Endothelial cell of umbilical vein (primary cell): ENCODE data around the gene NRGN. TPM values are rescaled to one million over a fixed set of nuclear protein-coding genes. Genes with fewer than 3 reads are reported as not detected.

Experiments
- BruUV-seq: library from RNA; stranded (reverse); fragments of 400-500 nt; replicated peaks from 2 replicates; lab custom pipeline; 2021; lab: Mats Ljungman, UMichigan
- CTCF ChIA-PET: fragments of 300-600, 350-600 bp; sonication (Branson Sonifier 250); formaldehyde crosslinking; loops from one replicate; lab custom pipeline; 2021; ENCODE audit warnings: antibody characterized with exemption, inconsistent platforms; lab: Charles Lee
- POLR2A ChIA-PET: fragments of 300-600, 350-600 bp; sonication (Branson Sonifier 250); formaldehyde crosslinking; loops from one replicate; lab custom pipeline; 2021; ENCODE audit warnings: antibody characterized with exemption, inconsistent platforms; lab: Charles Lee
- DNase-seq: peaks from one replicate; pipeline ENCODE4 v3.0.0-alpha.2; 2011; ENCODE audit warnings: low read depth, low spot score
- FAIRE-seq: peaks from 2 replicates; lab custom pipeline; 2011; peaks lifted over from hg19 to GRCh38; lab: Jason Lieb, UNC
- H2AFZ ChIP-seq: 2 replicates; pipeline ENCODE4 v1.6.0; 2012; ENCODE audit warnings: low read depth, low read length, control low read depth, inconsistent platforms
- H3K27ac ChIP-seq: 2 replicates; pipeline ENCODE4 v1.5.1; 2011; ENCODE audit warnings: low read depth, mild to moderate bottlenecking, control low read depth, low read length, moderate library complexity; ENCODE audit not compliant: insufficient read depth
- H3K27me3 ChIP-seq, 2 experiments: 2 replicates each; pipeline versions ENCODE4 v1.6.0 to v1.6.1; 2011; ENCODE audit warnings: low read length in 2 of 2, mixed read lengths in 1 of 2; ENCODE audit not compliant: control insufficient read depth in 2 of 2, insufficient read depth in 2 of 2
- H3K36me3 ChIP-seq, 2 experiments: 2 replicates in 1 of 2; 3 replicates in 1 of 2; pipeline ENCODE4 v1.5.1; 2011; ENCODE audit warnings: low read length in 2 of 2, mild to moderate bottlenecking in 1 of 2, moderate library complexity in 1 of 2; ENCODE audit not compliant: control insufficient read depth in 2 of 2, insufficient read depth in 2 of 2; ENCODE audit errors: extremely low read depth in 1 of 2
- H3K4me1 ChIP-seq: 3 replicates; pipeline ENCODE4 v1.5.1; 2011; ENCODE audit warnings: mild to moderate bottlenecking, low read length; ENCODE audit not compliant: control insufficient read depth, insufficient read depth; ENCODE audit errors: extremely low read depth
- H3K4me2 ChIP-seq: 2 replicates; pipeline ENCODE4 v1.6.1; 2011; ENCODE audit warnings: low read length, control low read depth, mixed read lengths; ENCODE audit not compliant: insufficient read depth
- H3K4me3 ChIP-seq, 3 experiments: fragments of 200-600 bp in 1 of 3; sonication (generic), shearing (Covaris generic) in 1 of 3; replicated peaks in 1 of 3; 2 replicates each; pipeline ENCODE4 v1.5.1; 2011 to 2016; ENCODE audit warnings: control low read depth in 3 of 3, low read length in 3 of 3, mild to moderate bottlenecking in 2 of 3, inconsistent platforms in 1 of 3, low read depth in 1 of 3, moderate library complexity in 1 of 3; ENCODE audit not compliant: insufficient read depth in 1 of 3
- H3K79me2 ChIP-seq: 2 replicates; pipeline ENCODE4 v1.6.0; 2012; ENCODE audit warnings: low read length, inconsistent platforms; ENCODE audit not compliant: control insufficient read depth, insufficient read depth
- H3K9ac ChIP-seq: replicated peaks from 2 replicates; pipeline ENCODE3; 2011; ENCODE audit warnings: low read length, control low read depth; ENCODE audit not compliant: insufficient read depth; ENCODE audit errors: extremely low read depth
- H3K9me1 ChIP-seq: replicated peaks from 3 replicates; pipeline ENCODE4 v1.6.0; 2011; ENCODE audit warnings: mild to moderate bottlenecking, low read length; ENCODE audit not compliant: control insufficient read depth, insufficient read depth; ENCODE audit errors: extremely low read depth
- H3K9me3 ChIP-seq: replicated peaks from 2 replicates; pipeline ENCODE4 v1.5.1; 2012; ENCODE audit warnings: low read length, inconsistent platforms; ENCODE audit not compliant: control insufficient read depth, insufficient read depth
- H4K20me1 ChIP-seq: replicated peaks from 2 replicates; pipeline ENCODE3; 2011; ENCODE audit warnings: mild to moderate bottlenecking, low read length; ENCODE audit not compliant: control insufficient read depth, insufficient read depth; ENCODE audit errors: extremely low read depth
- FOS ChIP-seq: IDR thresholded peaks from 2 replicates; pipeline ENCODE4 v1.6.1; 2011; ENCODE audit warnings: mild to moderate bottlenecking, low read length, moderate library complexity, borderline replicate concordance; ENCODE audit not compliant: insufficient read depth
- GATA2 ChIP-seq: IDR thresholded peaks from 2 replicates; pipeline ENCODE4 v1.7.0; 2011; ENCODE audit warnings: low read depth, mild to moderate bottlenecking, moderate library complexity, mixed read lengths, low read length; ENCODE audit not compliant: insufficient read length, insufficient read depth
- MAX ChIP-seq: IDR thresholded peaks from 2 replicates; pipeline ENCODE4 v1.6.1; 2011; ENCODE audit not compliant: insufficient read depth, insufficient read length
- POLR2A ChIP-seq: IDR thresholded peaks from 2 replicates; pipeline ENCODE4 v1.6.1; 2012; ENCODE audit warnings: low read depth, mild to moderate bottlenecking, control low read depth, low read length
- POLR2AphosphoS5 ChIP-seq: IDR thresholded peaks from 2 replicates; pipeline ENCODE4 v1.6.1; 2012; ENCODE audit warnings: low read depth, mild to moderate bottlenecking, control low read depth, low read length, moderate library complexity; ENCODE audit not compliant: insufficient read depth
- dilution Hi-C: fragments of 300-500 bp; cut with MboI; formaldehyde crosslinking; loops from one replicate; pipeline ENCODE4 v1.15.0; 2019; ENCODE audit warnings: low sequenced_read_pairs; ENCODE audit not compliant: extremely low pct_ligation_motif_present
- intact Hi-C: fragments of 100-400 bp; cut with micrococcal nuclease; formaldehyde crosslinking; loops from one replicate; pipeline ENCODE4 v1.10.0; 2022
- polyA plus RNA-seq, 4 experiments: library from polyadenylated mRNA; depleted of rRNA in 3 of 4; stranded (reverse) in 3 of 4; unstranded in 1 of 4; fragments of >200 nt; gene quantifications; 2 replicates each; pipeline versions ENCODE4 v1.2.1 to v1.2.3, GENCODE V29; 2011 to 2012; ENCODE audit warnings: missing spikeins in 1 of 4
- total RNA-seq: library from RNA; stranded (reverse); gene quantifications from 2 replicates; pipeline ENCODE4 v1.2.3, GENCODE V29; 2021

Gene NRGN
- total and polyA plus RNA-seq, 2 donors (not counting 3 experiments of a cell fraction or from before 2014, with no cell fraction given): 29.1 to 33.5 TPM

DNA sequence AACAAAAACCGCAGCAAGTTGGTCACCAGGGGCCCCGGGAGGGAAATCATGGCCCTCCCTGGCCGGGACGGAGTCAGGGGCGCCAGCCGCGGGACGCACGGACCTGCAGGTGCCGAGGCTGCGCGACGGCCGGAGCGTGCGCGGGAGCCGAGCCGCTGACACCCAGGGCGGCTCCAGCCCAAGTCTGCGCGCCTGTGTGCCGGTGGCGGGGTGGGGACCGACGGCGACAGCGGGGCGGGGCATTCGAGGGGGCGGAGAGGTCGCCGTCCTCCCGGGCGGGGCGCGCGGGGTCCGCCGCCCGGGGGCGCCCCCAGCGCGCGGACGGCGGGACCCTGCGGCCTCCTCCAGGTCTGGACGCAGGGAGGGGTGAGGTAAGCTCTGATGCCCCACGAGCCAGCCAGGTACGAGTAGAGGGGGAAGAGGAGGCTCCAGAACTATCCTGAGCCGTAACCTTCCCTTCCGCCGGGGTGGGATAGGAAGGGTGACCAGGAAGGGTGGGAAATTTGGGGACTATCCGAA lies 22.4 kb downstream of the NRGN start, which contains the start of gene ESAM:
Gene ESAM (minus strand): TSS at position 186 of the 519 bp plus-strand sequence. CDS start 136 bp downstream, at position 50.
- ChIA-PET POLR2A (interaction anchor here (0.9 to 5.9 kb wide), 4 partner anchors 11 to 17 kb away, joined by 3 to 67 read pairs (median 13); no protein-coding TSS in a partner anchor), CTCF (interaction anchor here (1.0 to 13.1 kb wide), 18 partner anchors 12 to 120 kb away, joined by 3 to 301 read pairs (median 14); partner anchors contain the start of genes MSANTD2, NRGN, SIAE and SPA17)
- peak within 1 kb of the TSS; percentile 12 for H2AFZ ChIP-seq
- H3K4me3 ChIP-seq: peak within 1 kb of the TSS; percentile 62 to 97 (median 64)
- H3K4me1 ChIP-seq: peaks cover 33% of the 10 kb centered on the region
- H3K27me3 ChIP-seq: no peaks in the 10 kb centered on the region
- H3K9me3 ChIP-seq: no peaks in the 10 kb centered on the region
- DNase-seq (no peak), FAIRE-seq (peak; percentile 49)
- H3K36me3 ChIP-seq: peaks cover 4 to 5% of the 10 kb centered on the region in 2 experiments
- no peaks in the 10 kb centered on the region for H4K20me1 ChIP-seq
- no TSS peak for BruUV-seq
- H3K9me1 ChIP-seq: no peaks in the 10 kb centered on the region
- no peak for TF ChIP-seq MAX
- TF ChIP-seq GATA2: no peak
- peak; percentile 96 for TF ChIP-seq POLR2AphosphoS5
- peak; percentile 92 for TF ChIP-seq POLR2A
- no peak for TF ChIP-seq FOS
- peak within 1 kb of the TSS; percentile 98 for H3K9ac ChIP-seq
- peak within 1 kb of the TSS; percentile 100 for H3K27ac ChIP-seq
- peak within 1 kb of the TSS; percentile 77 for H3K4me2 ChIP-seq
- H3K79me2 ChIP-seq: peaks cover 56% of the 10 kb centered on the region
- intact Hi-C loops (loop anchor here (2.0 kb wide), 1 partner anchor 17 kb away; no protein-coding TSS in a partner anchor), dilution Hi-C loops (no loop called here)
